NCI-H2029 treated with DMSO at 0.1 percent for 48 hours (cell line): ENCODE data around the gene HASPIN.
"Not testable (repeated sequence)": the region's sequence is repeated elsewhere in the genome, so short reads cannot be mapped to it uniquely, and the experiment has no call there.

Source experiments
- DNase-seq: peaks from one replicate; lab custom pipeline; 2025; lab: John Stamatoyannopoulos, UW

HASPIN gene

DNA sequence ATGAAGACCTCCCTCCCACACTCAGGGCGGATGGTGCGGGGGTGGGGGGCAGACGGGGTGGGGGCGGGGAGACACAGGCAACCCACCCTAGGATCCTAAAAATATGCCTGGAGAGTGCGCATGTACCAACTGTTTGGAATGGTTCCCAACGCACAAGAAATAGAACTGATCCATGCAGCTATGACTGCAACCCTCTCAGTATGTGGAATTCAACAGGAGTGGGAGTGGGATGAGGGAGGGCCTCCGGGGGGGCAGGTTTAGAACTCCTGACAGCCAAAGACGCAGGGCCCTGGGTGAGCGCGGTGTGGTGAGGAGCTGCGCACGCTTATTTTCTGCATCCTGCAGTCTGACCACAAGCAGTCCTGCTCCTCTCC lies 26.6 kb upstream of the HASPIN start:
- DNase-seq: no peak

DNA sequence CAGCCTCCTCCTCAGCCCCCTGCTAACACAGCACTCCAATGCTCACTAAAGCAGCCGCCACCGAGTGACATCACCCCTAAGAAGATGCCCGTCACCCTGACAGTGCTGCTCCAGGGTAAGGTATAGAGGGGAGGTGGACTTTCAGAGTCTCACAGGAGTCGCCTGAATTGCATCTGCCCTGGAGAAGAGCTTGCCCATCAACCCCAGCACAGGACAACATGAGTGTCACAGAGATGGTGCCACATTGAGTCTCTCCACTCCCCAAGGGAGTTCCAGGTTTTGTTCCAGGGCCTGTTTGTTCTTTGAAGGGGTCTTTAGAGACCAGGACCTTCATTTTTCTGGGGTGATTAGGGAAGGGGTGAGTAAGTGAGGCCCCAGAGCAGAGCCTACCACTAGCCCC lies 25.6 kb upstream of the HASPIN start:
- DNase-seq: no peak

DNA sequence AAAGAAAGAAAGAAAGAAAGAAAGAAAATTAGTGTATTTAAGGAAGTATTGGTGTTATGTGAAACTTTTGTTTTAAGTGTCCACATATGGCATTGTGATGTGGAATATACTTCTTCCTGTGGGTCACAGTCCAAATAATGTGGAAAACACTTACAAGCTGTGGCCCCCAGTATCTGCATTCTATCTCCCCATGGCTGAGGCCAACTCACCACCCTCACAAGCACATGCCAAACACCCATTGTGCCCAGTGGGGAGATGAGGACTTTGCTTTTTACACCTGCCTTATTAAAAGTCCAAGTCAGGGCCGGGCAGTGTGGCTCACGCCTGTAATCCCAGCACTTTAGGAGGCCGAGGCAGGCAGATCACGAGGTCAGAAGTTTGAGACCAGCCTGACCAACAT lies 23.8 kb upstream of the HASPIN start:
- DNase-seq: no peak

DNA sequence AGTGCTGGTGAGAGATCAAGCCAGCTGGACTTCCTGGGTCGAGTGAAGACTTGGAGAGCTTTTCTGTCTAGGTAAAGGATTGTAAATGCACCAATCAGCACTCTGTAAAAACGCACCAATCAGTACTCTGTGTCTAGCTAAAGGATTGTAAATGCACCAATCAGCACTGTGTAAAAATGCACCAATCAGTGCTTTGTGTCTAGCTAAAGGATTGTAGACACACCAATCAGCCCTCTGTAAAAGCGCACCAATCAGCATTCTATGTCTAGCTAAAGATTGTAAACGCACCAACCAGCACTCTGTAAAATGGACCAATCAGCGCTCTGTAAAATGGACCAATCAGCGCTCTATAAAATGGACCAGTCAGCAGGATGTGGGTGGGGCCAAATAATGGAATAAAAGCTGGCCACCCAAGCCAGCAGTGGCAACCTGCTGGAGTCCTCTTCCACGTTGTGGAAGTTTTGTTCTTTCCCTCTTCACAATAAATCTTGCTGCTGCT lies 21.6 kb upstream of the HASPIN start:
- DNase-seq: not testable (repeated sequence)

DNA sequence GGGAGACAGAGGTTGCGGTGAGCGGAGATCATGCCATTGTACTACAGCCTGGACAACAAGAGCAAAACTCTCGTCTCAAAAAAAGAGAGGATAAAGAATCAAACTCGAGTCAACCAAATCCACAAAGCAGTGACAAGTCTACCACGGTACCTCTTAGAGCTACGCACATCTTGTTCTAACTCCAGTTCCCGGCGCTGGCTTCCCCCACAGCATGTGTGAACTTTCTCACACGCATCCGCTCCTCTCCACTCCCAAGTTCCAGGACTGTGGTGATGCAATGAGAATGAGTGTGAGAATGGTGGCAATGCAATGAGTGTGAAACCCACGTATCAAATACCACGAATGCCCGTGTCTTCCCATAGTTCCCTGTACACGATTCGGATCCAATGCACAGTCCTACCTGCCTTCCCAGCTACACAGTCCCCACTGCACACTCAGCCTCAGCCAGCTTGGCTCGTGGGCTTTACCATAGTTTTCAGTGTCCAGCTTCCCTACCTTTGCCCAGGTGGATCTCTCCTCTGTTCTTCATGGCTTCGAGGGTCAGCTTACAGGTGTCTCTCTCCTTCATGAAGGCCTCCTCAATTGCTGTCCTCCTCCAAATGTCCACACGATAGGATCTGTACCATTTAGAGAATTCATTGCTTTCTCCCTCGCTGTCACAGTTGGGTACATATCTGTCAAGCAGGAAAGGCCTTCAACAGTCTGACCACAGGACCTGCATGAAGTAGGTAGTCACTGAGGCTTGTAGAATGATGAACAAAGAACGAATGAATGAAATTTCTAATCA lies 18.6 kb upstream of the HASPIN start:
- no peak for DNase-seq

DNA sequence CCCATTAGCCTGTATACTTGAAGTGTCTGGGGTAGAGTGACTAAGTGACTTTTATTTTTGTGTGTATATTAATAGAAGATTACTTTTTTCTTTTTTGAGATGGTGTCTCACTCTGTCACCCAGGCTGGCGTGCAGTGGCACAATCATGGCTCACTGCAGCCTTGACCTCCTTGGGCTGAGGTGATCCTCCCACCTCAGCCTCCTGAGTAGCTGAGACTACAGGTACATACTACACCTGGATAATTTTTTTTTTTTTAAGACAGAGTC lies 18.1 kb upstream of the HASPIN start:
- not testable (repeated sequence) for DNase-seq

DNA sequence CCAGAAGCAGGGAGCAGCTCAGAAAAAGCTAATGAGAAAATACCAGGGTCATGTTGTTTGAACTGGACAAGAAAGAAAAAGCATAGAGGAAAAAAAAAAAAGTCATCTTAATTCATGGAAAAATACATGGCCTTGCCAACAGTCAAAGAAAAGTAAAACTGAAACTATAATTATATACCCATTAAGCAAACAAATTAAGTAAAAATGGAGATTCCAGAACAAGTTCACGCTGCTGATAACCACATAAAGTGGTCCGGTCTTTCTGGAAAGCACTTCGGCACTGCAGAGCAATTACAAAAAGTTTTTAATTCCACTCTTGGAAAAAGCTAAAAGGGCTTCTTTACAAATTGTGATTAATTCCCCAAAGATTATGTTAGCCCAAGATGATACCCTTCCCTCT lies 15.3 kb upstream of the HASPIN start:
- DNase-seq: no peak

DNA sequence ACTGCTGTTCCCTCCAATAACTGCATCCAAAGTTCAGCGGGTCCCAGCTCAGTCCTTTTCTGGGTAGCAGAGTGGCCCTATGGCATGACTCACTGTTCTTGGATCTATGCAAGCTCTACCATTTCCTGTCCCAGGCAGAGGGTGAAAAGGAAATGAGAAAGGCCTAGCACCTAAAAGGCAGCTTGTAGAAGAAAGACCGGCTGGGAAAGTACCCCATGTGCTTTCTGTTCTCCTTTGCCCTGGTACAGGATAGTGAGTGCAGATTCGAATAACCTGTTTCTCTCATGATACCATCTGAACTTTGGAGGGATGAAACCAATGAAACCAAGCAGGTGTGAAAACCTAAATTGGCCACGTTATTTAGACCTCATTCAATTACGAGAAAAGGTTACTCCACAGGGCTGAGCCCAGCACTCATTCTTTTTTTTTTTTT lies 12.7 kb upstream of the HASPIN start:
- no peak for DNase-seq

DNA sequence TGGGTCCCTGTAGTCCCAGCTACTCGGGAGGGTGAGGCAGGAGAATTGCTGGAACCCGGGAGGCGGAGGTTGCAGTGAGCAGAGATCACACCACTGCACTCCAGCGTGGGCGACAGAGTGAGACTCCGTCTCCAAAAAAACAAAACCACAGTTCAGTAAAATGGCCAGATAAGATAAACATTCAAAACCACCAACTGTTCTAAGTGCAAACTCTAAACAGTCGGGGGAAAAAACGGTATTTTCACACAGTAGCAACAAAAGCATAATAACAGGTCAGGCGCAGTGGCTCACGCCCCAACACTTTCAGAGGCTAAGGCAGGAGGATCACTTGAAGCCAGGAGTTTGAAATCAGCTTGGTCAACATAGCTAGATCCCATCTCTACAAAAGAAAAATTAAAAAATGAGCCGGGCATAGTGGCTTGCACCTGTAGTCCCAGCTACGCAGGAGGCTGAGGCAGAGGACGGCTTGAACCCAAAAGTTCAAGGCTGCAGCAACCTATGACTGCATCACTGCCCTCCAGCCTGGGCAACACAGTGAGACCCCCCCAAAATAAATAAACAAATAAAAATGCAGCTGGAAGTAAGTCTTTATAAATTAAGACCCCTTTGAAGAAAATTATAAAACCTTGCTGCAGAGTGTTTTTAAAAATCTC lies 10.8 kb upstream of the HASPIN start:
- DNase-seq: no peak

DNA sequence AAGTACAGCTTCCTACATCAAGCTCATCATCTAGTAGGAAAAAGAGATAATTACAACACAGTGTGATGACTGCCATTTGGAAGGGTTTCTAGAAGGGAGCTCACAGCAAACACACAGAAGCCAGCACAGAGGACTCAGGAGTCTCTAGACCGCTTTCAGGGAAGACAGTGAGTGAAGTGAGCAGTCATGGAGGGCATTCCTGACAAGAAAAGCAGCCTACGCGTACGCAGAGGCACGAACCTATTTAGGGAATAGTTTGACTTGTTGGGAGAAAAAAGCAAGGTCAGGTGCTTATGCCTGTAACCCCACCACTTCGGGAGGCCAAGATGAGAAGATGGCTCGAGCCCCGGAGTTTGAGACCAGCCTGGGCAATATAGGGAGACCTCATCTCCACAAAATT lies 8.4 kb upstream of the HASPIN start:
- DNase-seq: no peak

DNA sequence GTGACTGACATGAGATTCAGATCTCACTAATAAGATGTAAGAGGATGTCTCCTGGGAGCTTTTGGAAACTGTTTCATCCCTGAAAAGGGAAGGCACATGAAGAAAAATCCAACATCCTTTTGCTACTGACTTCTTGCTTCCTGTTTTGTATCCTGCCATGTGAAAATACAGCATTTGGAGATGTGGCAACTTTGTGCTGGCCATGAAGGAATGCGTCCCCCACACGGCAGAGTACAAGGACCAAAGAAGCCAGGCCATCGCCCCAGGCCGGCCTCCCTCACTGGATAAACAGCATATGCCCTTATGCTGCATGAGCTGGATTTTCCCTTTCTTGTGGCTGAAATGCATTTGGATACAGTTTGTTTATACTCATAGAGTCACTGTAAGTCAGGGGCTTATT lies 5.5 kb upstream of the HASPIN start:
- no peak for DNase-seq

DNA sequence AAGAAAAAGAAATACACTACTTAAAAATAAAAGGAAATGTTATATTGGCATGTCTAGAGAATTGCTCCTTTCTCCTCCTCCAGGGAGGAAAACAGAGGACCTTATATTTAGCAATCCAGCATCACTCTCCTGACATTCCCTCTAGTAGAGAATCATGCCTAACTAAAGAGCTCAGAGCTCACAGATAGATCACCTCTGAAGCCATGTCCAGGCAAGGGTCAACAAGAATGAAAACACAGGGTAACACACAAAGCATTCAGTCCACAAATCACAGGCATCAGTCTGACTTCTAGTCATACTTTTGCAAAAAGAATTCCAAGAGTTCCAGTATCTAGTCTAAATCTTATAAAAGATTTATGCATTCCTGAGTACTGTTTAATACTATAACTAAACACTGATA lies 4.4 kb upstream of the HASPIN start:
- no peak for DNase-seq

DNA sequence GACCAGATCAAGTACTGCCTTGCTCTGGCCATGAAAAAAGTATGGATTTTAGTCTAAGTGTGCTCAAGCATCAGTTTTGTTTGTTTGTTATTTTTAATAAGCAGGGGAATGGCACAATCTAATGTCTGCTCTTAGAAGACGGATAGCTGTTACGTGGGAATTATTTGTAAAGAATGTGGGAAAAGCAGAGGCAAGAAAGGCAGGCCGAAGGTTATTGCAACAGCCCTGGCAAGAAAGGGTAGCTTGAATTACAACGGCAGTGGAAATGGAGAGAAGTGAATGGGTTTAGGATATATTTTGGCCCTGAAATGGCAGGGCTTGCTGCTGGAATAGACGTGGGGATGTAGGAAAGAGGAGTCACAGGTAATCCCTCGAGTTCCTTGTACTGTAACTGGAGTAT lies 987 bp upstream of the HASPIN start:
- DNase-seq: no peak

DNA sequence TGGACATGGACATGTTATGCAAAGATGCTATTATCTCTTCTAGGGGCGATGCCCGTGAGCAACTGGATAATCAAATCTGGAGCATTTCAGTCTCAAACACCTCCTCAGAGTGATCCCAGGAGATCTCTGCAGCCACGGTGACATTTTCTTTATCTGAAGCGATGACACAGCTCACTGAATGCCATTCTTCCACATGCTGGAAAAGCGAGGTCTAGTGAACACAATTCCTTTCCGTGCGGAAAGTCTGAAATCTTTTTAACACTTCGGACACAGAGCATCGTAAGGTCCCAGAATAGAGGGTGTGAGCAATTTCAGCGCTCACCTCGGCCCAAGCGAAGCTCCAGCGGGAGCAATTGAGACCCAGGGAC lies 531 bp upstream of the HASPIN start:
- no peak for DNase-seq

DNA sequence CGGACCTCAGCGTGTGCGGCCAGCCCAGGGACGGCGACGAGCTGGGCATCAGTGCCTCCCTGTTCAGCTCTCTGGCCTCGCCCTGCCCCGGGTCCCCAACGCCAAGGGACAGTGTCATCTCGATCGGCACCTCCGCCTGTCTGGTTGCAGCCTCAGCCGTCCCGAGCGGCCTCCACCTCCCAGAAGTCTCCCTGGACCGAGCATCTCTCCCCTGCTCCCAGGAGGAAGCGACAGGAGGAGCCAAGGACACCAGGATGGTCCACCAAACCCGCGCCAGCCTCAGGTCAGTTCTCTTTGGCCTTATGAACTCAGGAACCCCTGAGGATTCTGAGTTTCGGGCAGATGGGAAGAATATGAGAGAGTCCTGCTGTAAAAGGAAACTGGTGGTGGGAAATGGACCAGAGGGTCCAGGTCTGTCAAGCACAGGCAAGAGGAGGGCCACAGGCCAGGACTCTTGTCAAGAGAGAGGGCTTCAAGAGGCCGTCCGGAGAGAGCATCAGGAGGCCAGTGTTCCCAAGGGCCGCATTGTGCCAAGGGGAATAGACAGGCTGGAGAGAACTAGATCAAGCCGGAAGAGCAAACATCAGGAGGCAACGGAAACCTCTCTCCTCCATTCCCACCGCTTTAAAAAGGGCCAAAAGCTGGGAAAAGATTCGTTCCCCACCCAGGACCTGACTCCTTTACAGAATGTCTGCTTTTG lies 825 bp downstream of the HASPIN start:
- DNase-seq: no peak

DNA sequence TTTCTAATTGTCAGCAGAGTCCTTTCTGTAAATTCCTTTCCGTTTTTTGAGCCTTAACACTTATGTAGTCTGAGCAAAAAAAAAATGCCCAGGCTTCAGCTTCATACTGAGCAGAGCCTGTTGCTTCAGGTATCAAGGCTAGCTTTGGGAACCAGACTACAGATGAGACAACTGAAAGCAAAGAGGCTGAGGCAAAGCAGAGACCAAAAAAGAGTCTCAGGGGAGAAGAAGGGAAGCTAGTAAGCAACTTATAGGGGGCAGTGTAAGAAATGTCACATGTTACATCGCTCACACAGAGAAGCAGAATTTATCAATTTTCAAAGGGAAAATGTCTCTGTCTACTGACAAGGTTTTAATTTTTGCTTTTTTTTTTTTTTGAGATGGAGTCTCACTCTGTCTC lies 3.3 kb downstream of the HASPIN start:
- no peak for DNase-seq

DNA sequence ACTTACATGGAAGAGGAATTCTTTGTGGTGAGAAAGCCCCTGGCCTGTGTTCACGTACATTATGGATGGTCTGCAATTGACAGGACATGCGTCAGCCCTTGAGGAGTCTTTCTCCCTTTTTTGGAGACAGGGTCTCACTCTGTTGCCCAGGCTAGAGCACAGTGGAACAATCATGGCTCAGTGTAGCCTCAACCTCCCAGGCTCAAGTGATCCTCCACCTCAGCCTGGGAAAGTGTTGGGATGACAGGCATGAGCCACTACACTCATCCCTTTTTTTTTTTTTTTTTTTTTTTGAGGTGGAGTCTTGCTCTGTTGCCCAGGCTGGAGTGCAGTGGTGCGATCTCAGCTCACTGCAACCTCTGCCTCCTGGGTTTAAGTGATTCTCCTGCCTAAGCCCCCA lies 4.4 kb downstream of the HASPIN start:
- DNase-seq: not testable (repeated sequence)

DNA sequence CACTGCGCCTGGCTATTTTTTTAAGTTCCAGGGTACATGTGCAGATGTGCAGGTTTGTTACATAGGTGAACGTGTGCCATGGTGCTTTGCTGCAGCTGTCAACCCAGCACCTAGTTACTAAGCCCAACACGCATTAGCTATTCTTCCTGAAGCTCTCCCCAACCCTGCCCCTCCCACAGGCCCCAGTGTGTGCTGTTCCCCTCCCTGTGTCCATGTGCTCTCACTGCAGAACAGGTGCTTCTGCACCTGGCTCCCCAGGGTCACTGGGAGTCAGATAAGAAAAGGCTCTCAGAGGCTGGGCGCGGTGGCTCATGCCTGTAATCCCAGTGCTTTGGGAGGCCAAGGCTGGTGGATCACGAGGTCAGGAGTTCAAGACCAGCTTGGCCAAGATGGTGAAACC lies 6.2 kb downstream of the HASPIN start:
- DNase-seq: no peak

DNA sequence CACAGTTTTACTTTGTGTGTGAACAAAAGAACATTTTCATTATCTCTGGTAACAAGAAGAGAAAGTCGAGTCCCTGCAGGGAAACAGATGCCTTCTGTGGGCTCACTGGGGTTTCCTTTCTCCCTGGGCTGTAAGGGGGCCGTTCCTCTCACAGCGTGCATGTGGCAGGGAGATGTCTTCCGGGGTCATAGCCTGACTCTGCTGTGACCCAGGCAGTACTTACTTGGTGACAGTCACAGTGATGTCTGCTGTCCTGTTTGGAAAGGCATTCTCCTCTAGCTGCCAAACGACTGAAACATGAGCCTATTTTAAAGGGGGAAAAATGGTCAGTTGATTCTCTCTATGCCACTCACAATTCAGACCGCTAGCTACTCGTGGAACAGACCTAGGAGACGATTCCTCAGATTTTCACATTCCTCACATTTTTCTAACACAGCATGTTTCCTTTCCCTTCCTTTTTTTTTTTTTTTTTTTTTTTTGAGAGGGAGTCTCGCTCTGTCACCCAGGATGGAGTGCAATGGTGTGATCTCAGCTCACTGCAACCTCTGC lies 7.3 kb downstream of the HASPIN start:
- DNase-seq: no peak

DNA sequence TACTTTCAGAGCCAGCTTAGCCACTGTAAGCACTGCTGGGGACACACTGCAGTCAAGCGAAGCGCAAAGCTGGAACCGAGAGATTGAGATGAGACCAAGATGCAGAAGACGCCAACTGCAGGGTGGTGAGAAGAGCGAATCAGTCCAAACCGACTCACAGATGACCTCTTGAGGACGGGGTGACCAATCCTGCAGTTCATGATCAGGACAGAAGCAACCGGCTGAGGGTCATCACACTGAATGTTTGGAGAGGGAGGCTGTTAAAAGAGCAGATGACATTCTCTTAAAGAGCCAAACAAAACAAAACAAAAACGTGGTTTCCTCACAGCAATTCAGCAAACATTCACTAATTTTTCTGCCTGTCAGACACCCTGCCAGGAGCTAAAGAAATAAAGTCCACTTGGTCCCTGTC lies 8.5 kb downstream of the HASPIN start:
- no peak for DNase-seq

DNA sequence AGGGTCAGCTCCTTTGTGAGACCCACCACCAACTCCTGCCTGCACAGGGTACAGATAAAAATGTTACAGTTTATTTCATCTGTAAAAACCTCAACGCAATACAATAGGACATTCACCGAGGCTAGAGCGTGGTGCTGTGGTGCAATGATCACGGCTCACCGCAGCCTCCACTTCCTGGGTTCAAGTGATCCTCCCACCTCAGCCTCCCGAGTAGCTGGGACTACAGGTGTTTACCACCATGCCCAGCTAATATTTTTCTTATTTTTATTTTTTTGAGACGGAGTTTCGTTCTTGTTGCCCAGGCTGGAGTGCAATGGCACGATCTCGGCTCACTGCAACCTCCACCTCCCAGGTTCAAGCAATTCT lies 11.2 kb downstream of the HASPIN start:
- not testable (repeated sequence) for DNase-seq

DNA sequence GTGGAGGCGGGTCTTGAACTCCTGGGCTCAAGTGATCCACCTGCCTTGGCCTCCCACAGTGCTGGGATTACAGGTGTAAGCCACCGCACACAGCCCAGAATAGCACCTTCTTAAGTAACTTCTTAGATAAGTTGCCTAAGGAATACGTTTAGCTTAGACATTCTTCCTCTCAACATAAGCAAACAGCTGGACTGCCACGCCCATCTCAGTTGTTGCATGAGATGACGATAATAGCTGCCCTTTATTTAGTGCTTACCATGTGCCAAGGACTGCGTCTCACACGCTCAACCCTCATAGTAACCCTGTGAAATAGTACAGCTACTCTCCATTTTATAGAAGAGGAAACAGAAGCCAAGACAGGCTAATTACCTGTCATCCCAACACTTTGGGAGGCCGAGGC lies 11.8 kb downstream of the HASPIN start:
- no peak for DNase-seq
